ENCODE data around the gene ABCC11.
A peak's percentile ranks its signal among the peaks of the same experiment; 100 is the strongest.

ABCC11 gene

GRCh38 chr16:48129926-48130325, 117.4 kb downstream of the ABCC11 start:
- DNase-seq (ENCODE audit: low spot score) = no peak

GRCh38 chr16:48128769-48129168, 118.6 kb downstream of the ABCC11 start:
- no peak for DNase-seq (ENCODE audit: low spot score)

- peak; percentile 53 for DNase-seq (ENCODE audit: low spot score)
These were observed 120.3 kb downstream of the ABCC11 start for GRCh38 chr16:48126801-48127644.

GRCh38 chr16:48125888-48126287, 121.5 kb downstream of the ABCC11 start:
- DNase-seq (ENCODE audit: low spot score) = no peak

- no peak for DNase-seq (ENCODE audit: low spot score)
These were observed 123.1 kb downstream of the ABCC11 start for GRCh38 chr16:48124266-48124665.

- peak; percentile 89 for DNase-seq (ENCODE audit: low spot score)
These were observed 124.1 kb downstream of the ABCC11 start for GRCh38 chr16:48123104-48123788.

- DNase-seq (ENCODE audit: low spot score) = no peak
These were observed 126.1 kb downstream of the ABCC11 start for GRCh38 chr16:48121276-48121675.

GRCh38 chr16:48118841-48119240, 128.5 kb downstream of the ABCC11 start:
- no peak for DNase-seq (ENCODE audit: low spot score)

- peak; percentile 26 for DNase-seq (ENCODE audit: low spot score)
These were observed 129.9 kb downstream of the ABCC11 start for GRCh38 chr16:48117217-48118105.

All from SW480 (cell line).